Activated CD8-positive, alpha-beta memory T cell treated with anti-CD3 and anti-CD28 coated beads for 24 hours (primary cell): Measurements from ENCODE around the gene FBXW8.

Experiments used
- DNase-seq: peaks from one replicate; pipeline ENCODE4 v3.0.0-alpha.2; 2020

Gene FBXW8, protein sequence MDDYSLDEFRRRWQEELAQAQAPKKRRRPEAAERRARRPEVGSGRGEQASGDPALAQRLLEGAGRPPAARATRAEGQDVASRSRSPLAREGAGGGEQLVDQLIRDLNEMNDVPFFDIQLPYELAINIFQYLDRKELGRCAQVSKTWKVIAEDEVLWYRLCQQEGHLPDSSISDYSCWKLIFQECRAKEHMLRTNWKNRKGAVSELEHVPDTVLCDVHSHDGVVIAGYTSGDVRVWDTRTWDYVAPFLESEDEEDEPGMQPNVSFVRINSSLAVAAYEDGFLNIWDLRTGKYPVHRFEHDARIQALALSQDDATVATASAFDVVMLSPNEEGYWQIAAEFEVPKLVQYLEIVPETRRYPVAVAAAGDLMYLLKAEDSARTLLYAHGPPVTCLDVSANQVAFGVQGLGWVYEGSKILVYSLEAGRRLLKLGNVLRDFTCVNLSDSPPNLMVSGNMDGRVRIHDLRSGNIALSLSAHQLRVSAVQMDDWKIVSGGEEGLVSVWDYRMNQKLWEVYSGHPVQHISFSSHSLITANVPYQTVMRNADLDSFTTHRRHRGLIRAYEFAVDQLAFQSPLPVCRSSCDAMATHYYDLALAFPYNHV

DNA sequence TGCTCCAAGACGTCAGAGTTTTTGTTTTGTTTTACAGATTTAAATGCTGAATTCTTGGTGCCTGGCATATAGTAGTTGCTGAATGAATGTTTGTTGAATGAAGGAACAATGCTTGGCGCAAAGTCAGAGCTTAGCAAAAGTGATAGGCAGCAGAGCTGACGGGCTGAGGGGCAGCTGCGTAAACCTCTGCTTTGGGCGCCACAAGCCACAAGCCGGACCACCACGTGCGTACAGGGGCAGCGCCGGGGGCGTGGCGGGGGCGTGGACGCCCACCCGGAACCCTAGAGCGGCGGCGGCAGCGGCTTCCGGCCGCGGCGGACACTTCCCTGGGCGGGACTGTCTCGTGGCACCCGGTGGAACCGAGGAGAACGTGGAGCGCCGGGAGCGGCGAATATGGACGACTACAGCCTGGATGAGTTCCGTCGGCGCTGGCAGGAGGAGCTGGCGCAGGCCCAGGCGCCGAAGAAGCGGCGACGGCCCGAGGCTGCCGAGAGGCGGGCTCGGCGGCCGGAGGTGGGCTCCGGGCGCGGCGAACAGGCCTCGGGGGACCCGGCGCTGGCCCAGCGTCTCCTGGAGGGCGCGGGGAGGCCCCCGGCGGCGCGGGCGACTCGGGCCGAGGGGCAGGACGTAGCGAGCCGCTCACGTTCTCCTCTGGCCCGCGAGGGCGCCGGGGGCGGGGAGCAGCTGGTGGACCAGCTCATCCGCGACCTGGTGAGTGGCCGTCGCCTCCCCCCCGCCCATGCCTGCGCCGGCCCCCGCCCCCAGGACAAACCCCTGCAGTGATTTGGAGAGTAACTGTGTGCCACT, at the start of gene FBXW8:
FBXW8 (plus strand) TSS at position 306 of the 807 bp plus-strand sequence; CDS start at position 394, 88 bp downstream.
- peak; percentile 89 for DNase-seq

DNA sequence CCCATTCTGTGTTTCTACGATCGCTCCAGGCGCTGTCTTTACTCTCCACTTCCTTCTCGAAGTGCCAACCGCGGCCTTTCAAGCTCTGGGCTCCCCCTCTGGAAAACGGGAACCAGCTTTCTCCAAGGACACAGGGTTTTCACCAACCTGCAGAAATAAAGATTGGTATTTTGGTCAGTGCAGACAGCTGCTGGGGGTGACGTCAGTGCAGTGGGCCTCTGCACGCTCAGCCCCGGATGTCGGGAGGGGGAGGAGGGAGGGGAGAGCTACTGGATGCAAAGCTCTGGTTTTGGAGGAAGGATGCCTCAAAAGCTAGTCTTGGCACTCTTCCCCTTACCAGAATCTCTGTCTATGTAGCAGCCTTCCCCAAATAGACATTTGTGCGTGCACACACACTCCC, 49.4 kb upstream of the FBXW8 start:
- peak; percentile 61 for DNase-seq

DNA sequence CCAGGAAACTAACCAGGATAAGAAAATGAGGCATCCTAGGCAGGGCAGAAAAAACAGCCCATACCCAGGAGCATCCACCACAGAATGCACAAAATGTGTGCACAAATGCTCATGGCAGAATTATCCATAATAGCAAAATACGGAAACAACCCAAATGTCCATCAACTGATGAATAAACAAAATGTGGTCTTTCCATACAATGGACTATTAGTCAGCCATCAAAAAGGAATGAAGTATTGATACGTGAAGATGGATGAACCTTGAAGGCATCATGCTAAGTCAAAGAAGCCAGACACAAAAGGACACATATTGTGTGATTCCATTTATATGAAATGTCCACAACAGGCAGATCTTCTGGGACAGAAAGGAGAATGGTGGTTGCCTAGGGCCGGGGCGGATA, 48.6 kb upstream of the FBXW8 start:
- DNase-seq: no peak

DNA sequence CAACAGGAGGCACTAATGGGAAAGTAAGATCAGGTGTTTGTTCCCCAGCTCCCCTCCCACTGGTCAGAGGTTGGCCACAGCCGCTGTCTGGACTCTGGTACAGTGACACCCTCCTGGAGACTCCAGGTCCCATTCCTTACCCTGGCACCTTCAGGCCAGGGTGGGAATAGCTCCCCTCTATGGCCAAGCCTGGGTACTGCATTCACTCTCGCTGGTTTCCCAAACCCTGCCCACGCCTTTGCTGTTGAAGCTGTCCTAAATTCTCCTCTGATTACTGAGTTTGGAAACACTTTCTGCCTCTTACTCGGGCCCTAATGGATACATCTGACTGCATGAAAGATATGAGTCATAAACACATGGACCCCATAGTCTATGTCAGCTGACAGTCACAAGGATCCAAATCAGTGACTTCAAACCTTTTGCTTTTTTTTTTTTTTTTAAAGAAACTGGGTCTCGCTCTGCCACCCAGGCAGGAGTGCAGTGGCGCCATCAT, 47.4 kb upstream of the FBXW8 start:
- DNase-seq: no peak

DNA sequence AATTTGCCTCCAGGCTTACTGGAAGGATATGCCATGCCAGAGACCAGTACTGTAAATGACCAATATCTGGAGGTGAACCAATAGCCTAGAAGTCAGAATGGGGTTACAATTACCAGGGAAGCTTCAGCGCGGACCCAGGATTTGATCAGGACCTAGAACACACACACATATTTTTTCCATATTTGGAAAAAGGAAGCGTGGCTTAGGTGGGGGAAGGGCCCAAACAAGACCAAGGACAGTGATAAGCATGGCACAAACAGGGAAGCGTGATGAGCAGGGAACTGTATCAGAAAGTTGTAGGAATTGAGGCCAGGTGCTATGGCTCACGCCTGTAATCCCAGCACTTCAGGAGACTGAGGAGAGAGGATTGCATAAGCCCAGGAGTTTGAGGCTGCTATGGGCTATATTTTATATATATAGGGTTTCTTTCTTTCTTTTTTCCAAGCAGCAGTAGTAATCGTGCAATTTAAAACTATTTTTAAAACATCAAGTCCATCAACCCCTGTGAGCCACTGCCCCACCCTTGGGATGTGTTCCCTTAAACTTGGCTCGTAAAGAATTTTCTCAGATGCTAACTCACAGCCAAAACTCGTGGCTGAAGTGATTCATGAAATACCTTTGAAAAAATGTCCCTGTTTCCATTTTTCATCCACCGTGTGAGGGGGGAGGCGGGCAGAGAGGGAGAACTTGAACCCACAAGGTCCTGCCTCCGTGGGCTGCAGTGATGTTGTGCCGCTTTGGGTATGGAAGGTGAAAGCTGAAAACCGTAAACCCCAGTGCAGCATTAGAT, 46.2 kb upstream of the FBXW8 start:
- no peak for DNase-seq

DNA sequence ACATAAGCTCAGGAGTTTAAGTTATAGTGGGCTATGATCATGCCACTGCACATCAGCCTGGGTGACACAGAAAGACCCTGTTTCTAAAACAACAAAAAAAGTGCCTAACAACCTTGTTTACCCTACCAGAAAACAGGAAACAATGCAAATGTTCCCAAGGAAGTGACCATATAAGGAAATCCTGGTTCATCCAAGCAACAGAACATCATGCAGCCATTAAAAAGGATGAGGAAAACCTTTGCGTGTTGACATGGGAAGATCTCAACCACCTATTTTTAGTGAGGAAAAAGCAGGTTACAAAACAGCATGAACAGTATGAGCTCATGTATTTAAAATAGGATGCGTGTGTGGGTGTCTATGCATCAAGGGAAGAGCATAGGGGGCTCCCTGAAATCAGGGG, 43.2 kb upstream of the FBXW8 start:
- no peak for DNase-seq

DNA sequence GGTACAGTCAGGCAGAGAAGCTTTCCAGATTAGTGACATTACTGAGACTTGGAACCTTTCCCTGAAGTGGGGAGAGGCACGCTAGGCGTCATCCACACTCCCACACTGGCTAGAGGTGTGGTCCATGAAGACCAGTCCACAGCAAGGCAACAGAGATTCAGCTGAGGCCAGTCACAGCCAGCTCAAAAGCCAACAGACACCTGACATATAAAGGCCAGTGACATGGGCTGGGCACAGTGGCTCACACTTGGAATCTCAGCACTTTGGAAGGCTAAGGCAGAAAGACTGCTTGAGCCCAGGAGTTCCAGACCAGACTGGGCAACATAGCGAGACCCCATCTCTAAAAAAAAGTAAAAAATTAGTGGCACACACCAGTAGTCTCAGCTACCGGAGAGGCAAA, 40.4 kb upstream of the FBXW8 start:
- DNase-seq: no peak

DNA sequence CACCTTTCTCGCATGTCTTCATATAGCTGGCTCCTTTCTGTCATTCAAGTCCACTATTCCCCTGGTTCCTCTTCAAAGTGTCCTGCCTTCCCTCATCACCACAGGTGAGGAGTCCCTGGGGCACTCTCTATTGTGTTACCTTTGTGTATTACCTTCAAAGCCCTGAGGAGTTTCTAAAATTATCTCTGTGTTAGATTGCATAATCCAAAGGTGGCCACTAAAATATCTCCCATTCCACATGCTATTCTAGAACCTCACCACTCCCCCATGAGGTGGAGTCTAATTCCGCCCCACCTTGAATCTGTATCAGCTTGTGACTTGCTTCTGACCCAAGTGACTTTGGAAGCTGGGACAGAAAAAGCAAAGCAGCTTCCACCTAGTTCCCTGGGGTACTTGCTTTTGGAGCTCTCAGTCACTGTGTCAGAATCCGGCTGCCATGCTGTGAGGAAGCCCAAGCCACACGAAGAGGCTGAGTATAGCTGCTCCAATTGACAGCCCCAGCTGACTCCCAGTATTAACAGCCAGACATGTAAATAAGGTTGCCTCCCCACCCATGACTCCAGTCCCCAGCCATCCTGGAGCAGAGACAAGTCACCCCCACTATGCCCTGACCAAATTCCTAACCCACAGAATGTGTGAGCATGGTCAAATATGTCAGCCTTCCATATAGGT, 36.3 kb upstream of the FBXW8 start:
- DNase-seq: no peak

DNA sequence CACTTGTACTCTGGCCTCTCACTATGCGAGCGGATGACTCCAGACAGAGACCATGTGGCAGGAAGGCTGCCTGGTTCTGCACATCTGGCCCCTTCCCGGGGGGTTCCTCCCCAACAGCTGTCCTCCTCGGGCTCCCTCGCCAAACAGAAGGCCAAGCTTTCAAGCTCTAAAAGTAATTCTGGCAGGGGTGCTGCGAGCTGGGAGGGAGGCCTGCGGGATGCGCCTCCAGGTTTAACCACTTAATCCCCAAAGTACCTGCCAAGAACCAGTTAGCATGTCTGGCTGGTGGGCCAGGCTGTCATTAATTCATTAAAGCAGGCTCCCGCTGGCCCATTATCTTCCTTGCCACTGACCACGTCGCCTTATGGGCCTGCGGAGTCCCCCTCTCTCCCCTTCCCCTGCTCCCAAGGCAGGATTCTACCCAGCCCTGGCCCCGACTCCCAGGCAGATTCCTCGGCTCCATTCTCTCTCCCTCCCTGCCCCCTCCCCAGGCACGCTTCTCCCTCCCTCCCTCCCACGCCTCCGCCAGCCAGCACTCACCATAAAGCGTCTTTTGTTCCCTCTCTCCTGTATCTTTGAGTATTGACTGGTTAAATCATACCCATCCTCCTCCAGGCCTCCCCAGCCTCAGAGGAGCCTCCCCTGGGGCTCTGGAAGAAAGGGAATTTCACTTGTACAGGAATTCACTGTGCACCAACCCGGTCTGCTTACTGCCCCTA, 34.4 kb upstream of the FBXW8 start:
- no peak for DNase-seq

DNA sequence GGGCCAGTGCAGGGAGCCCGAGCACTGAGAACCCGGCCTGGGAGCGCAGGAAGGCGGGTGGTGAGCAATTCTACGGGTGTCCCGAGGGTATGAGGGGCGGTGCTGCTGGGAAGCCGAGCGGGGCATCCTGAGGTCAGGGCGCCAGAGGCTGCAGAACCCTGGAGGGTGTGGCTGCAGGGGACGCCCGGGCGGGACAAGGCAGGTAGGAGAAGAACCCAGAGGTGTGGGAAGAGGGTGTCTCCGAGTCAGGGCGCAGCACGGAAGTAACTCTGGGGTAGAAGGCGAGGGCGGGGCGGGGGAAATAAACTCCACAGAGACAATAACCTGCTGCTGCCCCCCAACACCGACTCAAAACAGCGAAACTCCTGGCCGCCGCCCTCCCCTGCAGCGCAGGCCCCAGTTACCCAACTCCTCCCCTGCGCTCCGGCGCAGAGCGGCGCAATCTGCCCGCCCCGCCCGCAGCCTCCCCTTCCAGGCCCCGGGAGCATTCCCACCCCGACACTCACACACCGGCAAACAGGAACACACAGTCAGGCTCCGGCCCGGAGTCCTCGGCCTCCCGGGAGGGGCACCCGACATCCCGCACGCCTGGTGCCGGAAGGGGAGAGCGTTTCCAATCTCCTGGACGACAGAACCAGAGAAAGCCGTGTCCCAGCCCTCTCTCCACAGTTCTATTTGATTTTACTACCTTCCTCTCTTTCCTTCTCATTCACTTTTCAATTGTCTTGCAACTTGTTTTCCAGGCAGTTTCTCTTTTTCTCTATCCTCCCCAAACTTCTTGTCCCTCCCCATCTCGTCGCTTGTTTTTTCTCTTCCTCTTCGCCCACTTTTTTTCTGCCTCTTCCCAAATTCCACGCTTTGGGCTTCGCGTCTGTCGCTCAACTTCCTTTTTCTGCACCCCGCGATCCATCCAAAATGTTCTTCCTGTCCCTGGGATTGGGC, 31.9 kb upstream of the FBXW8 start:
- no peak for DNase-seq

DNA sequence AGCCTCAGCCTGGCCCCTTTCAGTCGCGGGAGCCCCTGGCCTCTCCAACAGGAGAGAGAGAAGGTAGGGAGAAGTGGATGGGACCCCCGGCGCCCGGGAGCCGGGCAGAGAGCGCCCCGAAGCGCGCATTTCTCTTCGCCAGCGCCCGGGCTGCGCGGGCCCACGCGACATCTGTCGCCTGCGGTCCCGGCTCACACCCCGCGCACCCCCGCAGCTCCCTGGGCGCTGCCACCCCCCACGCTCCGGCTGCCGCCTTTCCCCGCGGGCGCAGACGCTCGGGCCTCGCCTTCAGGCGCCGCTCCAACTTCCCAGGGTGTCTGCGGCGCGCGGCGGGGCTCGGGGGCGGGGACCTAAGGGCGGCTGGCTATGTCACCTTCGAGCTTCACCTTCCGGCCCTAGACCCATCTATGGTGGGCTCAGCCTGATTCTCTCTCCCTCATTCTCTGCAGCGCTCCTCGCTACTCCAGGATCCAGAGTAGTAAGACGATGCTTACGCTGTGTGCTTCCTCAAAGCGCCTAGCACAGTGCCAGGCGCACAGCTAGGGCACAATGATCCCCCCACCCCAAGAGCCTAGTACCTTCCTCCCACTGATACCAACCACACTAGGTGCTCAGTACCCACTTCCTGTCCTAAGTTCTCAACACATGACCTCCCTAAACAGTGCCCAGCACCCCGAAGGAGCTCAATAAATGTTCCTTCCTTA, 31.1 kb upstream of the FBXW8 start:
- DNase-seq: peak; percentile 61

DNA sequence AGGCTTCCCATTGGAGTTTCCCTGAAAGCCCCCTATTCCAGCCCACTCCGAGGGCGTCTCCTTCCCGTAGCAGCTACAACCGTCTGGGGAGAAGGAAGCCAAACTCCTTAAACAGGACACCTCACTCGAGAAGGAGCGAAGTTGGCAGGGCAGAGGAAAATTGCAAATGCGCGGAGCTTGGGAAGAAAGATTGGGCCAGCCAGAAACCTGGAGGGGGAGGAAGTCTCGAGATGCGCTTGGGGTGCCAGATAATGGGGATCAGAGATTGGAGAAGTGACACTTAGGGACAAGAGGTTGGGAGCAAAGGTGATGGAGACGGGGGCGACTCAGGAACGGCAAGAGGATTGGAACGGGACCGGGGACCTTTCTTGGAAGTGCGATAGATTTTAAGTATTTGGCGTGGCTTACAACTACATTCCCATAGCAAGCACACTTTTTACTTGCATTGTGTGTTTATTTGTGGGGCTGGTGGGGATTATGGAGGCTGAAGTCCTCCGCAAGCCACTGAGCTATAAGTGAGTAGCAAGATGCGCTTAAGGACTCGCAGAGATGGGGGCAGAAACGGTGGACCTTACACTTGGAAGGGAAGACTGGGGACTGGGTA, 30.4 kb upstream of the FBXW8 start:
- DNase-seq: peak; percentile 58

DNA sequence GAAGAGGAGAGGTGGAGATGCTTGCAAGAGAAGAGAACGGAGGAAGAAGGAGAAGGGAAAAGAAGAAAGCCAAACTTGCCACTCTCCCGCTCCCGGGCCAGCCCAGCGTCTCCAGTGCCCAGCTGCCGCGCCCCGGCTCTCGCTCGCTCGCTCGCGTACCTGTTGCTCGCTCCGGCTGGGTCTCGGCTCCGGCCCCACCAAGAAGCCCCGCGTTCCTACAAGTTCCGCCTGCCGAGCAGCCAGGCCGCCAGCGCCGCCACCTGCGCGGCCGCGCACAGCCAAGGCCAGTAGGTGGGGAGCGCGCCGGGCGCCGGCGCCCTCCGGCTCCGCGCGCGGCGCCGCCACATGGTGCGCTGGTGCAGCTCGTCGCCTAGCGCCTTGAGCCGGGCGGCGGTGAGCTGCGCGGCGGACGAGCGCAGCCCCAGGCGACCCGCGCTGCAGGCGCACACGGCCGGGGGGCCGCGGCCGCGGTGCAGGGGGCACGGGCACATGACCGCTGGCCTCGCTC, 29.9 kb upstream of the FBXW8 start:
- DNase-seq: peak; percentile 74

DNA sequence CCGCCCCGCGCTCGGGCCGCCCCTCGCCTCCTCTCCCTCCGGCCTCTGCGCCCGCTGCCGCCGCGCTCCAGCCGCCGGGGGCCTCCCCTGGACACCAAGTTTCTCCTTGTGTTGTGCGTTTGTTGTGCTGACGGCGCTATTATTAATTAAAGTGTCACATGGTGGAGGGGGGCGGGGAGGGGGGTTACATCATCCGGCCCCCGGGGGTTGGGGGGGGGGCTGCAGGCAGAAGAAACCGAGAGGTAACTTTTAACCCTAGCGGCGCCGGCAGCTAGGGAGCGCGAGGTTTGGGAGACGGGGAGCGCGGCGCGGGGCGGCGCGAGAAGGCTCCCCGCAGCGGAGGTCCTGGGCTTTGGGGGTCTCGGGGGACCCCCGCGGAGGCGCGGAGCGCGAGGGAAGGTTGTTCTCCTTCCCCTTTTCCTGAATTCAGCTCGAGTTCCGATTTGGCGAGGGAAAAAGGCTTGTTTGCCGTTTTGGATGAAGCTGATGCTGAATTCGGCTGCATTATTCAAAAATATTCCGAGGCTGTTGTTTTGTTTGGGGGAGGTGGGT, 29.3 kb upstream of the FBXW8 start, which contains the start of gene HRK:
HRK (minus strand) TSS at position 117 of the 552 bp plus-strand sequence. CDS start 134 bp downstream, outside the sequence.
- DNase-seq: peak; percentile 63

DNA sequence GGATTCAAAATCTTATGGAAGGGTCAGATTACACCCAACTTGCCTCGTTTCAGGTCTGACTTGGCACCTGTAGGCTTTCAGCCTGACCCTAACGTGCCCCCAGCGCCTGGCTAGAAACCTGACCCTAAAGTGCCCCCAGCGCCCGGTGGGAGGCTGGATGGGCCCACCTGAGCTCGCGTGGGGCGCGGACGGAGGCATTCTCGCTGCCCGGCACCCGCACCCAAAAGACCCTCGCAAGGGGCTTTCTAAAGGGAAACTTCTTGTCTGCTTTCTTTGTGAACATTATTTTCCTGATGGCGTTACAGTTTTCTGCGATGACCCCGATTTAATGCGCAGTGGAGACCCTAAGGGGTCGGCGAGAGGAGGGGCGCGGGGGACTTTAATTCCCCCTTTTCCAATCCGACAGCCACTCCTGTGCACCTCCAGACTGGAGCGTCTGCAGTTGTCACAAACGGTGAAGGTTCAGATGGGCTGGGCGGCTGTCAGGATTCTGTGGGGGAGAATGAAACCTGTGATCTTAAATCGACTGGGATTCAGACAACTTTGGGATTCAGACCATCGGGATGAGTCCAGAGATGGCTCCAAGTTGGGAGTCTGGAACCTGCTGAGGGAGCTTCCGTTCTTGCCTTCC, 28.8 kb upstream of the FBXW8 start:
- no peak for DNase-seq

DNA sequence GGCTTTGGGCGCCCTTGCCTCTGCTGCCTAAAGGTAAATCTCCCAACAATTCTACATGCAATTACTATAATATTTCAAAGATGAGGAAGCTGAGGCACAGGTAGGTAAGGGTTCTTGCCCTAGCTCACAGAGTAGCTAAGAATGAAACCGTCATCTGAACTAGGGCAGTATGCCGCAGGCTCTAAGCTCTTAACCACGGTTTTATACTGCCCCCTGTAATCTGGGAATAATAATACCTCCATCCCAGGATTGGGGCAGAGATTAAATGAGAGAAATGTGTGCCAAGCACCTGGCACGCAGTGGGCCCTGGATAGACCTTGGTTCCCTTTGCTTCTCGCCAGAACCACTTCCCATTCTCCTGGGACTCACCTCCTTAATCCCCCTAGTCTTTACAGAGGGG, 28.0 kb upstream of the FBXW8 start:
- DNase-seq: no peak

DNA sequence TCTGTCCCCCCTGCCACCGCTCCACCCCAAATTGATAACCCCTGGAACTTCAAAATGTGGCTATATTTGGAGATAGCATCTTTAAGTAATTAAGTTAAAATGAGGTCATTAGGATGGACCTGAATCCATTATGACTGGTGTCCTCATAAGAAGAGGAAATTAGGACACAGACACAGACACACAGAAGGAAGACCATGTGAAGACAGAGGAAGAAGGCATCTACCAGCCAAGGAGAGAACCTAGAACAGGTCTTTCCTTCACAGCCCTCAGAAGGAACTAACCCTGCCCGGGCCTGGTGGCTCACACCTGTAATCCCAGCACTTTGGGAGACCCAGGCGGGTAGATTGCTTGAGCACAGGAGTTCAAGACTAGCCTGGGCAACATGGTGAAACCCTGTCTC, 25.9 kb upstream of the FBXW8 start:
- DNase-seq: no peak

DNA sequence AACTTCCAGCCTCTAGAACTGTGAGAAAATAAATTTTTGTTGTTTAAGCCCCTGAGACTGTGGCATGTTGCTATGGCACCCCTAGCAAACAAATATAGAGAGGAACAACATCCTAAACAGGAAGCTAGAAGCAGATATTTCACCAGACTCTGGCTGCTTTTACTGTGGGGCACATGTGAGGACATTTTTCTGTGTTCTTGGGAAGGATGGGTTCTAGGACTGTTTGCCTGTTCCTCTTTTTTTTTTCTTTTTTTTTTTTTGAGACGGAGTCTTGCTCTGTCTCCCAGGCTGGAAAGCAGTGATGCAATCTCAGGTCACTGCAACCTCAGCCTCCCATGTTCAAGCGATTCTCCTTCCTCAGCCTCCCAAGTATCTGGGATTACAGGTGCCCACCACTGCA, 25.3 kb upstream of the FBXW8 start:
- no peak for DNase-seq
